ENCODE data around the gene TMEM255A.
"Not testable (repeated sequence)": the region's sequence is repeated elsewhere in the genome, so short reads cannot be mapped to it uniquely, and the experiment has no call there.

Gene TMEM255A

DNA sequence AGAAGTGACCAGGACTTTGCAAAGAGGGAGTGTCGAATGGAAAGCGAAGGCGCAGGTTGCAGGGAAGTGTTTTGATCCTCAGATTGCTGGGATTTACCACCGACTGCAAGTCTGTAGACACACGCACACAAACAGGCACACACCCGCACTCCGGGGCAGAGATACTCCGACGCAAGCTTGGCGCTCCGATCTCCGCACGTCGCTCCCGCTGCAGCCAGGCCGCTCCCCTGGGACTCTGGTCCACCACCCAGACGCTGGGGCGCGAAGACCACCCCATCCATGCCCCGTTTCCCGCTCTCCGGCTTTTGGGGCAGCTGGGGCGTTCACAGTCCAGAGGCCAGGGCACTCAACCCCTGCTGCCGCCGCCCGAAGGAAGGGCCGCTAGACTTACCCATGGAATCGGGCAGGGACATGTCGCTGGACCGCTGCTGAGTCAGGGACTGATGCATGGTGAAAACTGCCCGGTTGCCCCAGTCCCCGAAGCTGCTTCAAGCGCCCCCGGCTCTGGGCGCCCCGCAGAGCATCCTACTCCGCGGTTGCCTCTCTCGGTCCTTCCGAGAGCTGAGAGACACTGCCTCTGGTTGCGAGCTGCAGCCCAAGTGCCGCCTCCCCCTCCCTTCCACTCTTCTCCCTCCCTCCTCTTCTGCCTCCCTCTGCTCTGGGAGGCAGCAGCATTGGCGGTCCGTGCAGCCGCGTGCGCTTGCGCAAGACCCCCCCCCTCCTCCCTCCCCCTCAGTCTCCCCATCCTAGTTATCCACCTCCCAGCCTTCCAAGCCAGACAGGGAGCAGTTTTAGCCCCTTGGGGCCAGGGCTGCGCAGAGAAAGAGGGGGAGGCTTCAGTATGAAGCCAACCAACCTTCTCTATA, at the start of gene TMEM255A:
TSS of gene TMEM255A (minus strand) at position 601 of the 866 bp plus-strand sequence. CDS start at position 449, 152 bp downstream.
- peak; percentile 26 for DNase-seq (ENCODE audit: low spot score)

DNA sequence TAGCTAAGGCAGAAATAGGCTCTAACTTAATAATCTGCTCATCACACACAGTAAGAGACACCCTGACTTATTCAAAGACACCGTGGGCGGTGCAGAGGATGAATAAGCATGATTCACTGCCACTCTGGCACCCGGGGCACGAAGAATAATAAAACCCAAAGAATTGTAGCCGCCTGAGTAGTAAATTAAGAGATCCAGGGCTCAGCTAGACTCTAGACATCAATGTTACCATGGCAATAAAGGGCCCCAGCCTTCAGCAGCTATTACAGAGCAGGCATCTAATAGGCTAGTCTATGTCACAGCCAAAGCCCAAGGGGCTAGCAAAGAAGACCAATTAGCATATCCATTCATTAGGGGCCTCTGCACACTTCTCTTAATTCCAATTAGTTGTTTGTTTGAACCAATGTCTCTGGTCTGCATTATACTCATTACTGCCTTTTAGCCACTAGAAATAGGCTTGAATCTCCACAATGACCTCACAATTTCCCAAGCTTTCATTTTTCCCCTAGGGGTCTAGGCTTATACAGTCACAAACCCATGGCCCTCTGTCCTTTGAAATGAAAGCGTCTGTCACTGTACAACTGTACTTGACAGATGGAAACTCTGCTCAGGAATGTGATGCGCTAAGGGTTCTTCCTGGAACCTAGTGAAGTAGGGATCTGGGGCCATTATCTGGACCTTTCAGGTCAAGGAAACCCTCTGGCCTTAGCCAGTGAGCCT, 47.6 kb upstream of the TMEM255A start:
- DNase-seq (ENCODE audit: low spot score): peak; percentile 4

DNA sequence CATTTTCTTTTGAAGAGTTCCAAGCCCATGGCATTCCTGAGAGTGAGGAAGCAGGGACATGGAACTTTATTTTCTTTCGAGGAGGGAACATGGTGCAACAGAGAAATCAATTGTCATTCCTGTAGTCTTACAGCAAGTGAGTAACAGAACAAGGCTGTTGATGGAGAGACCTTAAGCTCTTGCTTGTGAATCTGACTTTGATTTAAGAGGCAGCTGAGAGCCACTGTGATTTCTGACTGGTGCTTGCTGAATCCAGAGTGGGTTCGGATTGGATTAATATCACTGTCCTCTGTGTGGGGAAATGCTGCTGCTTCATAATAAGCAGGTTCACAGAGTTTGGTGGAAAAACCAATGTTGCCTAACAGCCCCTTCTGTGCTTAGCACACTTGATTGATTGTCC, 45.9 kb upstream of the TMEM255A start:
- no peak for DNase-seq (ENCODE audit: low spot score)

DNA sequence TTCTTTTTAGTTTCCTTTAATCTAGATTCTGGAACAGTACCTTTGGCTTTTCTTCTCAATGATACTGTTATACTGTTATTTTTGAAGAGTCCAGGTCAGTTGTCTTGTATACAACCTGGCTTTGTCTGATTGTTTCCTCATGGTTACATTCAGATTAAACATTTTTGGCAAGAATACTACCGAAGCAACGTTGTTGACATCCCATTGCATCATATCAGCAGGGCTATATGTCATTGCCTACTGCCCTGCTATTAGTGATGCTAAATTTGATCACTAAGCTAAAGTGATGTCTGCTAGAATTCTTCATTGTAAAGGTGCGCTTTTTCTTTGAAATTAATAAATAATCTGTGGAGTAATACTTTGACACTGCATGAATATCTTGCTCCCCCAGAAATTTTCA, 44.8 kb upstream of the TMEM255A start:
- DNase-seq (ENCODE audit: low spot score): no peak

DNA sequence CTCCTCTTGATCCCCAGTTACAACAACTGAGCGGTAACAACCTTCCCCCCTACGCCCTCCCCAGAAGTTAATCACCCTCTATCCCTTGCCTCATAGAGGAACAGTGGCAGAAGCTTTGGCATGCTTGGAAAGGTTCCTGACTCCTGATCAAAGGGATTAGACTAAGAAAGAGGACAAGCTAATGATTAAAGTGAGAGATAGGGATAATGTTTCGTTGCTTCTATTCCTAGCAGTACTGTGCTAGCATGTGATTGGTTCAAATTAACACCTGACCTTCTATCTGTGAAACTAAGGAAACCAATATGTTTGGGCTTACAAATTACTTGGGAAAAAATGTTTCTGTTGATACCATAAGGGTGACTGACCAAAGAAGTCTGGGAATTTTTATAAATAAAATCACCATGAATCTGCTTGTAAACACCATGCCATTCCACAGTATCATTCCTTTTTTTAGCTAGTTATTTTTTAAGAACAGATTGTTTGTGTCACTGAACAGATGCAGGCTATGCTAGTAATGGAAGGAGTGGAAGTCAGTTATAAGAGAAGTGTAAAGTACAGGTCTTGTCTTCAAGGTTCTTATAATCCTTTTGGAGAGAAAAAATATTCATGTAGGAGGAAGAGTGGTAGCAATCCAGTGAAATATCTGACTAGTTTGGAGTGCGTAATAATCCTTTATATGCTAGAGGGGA, 39.3 kb upstream of the TMEM255A start:
- no peak for DNase-seq (ENCODE audit: low spot score)

DNA sequence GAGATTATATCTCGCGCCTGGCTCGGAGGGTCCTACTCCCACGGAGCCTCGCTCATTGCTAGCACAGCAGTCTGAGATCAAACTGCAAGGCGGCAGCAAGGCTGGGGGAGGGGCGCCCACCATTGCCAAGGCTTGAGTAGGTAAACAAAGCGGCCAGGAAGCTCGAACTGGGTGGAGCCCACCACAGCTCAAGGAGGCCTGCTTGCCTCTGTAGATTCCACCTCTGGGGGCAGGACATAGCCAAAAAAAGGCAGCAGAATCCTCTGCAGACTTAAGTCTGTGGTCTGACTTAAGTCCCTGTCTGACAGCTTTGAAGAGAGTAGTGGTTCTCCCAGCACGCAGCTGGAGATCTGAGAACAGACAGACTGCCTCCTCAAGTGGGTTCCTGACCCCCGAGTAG, 33.3 kb upstream of the TMEM255A start:
- not testable (repeated sequence) for DNase-seq (ENCODE audit: low spot score)

DNA sequence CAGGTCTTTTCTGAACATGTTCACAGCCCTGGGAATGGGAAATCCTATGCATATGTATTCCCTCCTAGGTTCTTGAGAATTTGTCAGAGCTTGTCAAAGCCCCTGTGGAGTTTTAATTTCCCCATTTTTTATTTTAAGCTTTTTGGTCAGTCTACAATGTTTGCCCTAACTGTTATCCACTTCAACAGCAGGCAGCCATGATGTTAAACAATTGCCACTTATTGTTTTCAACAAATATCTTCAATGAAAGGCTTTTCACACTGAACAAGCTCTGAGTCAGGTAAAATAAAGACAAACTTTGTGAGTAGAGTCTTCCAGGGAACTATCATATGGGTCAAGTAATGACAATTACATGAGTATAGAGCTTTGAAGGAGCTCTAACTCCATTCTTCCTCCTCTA, 25.6 kb upstream of the TMEM255A start:
- DNase-seq (ENCODE audit: low spot score): no peak

DNA sequence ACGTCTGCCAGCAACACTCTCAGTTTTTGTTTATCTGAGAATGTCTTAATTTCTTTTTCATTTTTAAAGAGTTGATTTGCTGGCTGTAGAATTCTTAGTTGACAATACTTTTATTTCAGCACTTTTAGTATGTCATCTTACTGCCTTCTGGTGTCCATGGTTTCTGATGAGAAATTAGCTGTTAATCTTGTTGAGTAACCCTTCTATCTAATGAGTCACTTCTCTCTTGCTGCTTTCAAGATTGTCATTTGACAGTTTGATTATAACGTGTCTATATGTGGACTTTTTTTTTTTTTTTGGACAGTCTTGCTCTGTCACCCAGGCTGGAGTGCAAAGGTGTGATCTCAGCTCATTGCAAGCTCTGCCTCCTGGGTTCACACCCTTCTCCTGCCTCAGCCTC, 24.0 kb upstream of the TMEM255A start:
- no peak for DNase-seq (ENCODE audit: low spot score)

DNA sequence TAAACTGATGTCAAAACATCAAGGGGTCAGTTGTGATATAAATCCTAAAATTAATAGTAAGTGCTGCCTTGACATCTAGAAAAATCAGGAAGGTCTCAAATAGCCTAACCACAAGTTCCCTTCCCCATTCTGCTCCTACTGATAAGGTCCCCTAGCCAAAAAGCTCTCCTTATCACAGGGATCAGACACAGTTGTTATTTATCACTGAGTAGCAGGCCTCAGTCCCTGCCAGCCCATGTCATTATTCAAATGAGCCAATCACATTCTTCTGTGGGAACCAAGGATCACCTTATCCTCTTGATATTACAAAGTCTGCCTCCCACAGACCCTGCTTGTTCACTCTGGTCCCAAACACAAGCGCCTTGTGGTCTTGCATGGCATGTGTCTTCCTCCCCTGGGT, 23.3 kb upstream of the TMEM255A start:
- DNase-seq (ENCODE audit: low spot score): no peak

DNA sequence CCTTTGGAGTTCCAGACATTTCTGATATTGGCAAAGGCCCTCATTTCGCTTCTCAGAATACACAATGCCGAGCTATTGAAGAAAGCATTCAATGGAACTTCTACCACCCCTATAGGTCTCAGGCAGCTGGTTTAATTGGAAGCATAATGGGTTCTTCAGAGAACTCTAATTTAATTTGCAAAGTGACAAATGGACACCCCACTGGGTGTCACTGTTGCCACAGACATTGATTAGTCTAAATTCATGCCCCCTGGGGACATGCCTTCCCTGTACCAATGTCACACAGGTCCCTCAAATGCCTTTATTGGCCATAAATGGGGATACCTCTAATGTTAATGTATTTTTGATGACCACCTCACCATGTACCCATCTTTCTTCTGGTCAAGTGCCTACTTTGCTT, 22.9 kb upstream of the TMEM255A start:
- DNase-seq (ENCODE audit: low spot score): no peak

DNA sequence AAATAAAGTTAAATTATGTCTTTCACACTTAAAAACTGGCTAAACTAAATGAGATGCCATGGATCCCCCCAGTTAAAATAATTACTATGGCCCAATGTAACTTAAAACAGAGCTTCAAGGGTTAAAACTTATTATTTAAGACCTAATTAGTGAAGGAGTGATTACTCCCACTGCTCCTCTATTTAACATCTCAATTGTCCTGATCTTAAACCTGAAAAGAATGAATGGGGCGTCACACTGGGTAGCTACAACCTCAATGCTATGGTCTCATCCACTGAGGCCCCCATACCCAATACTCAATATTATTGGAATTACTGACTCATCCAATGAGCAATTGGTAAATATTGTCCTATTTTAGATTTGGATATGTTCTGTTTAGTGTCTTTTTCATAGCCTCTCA, 21.1 kb upstream of the TMEM255A start:
- DNase-seq (ENCODE audit: low spot score): no peak

DNA sequence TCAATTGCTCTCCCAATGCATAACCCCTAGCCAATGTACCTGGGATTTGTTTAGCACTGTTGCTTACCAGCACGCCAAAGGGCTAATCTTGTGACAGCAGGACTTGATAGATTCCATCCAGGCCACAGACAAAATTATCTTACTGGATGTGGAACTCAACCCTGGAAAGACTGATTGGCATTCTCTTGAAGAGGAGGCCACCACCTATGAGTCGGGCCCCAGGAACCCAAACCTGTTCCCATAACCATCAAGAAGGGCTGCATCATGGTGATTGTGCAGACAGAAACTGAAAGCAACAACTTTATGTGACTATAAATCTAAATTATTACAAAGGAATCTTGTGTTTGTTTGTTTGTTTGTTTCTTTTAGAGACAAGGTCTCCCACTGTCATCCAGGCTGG, 19.9 kb upstream of the TMEM255A start:
- DNase-seq (ENCODE audit: low spot score): no peak

DNA sequence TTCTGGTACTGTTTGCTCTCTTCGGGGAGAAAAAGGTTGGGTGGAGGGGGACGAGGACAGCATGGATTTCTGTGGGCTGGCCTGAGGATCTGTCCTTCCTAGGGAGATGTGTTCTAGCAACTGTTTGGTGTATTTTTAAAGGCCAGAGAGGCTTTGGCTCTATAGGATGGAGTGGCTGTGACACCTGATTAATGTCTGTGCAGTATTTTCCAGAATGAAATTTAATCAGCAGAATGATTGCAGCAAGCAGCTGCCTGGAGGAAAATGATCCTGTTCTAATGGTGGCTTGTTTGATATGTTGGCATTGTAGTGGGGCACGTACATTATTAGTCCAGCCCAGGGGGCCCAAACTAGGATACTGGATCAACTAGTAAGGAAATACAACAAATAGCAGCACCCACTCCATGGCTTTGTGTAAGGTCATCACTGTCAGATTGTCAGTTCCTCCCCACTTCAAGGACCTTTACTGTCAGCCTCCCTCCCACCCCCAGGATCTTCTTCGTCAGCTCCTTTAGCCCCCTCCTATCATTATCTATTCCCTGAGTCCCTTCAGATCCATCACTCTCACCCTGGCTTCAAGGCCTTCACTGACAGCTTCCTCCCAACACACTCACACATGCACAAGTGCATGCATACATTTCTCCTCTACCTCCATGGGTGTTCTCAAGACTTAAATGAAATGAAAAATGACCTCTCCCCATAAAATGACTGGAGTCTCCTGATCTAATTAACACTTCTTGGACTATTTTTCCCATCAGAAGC, 10.4 kb upstream of the TMEM255A start:
- no peak for DNase-seq (ENCODE audit: low spot score)

DNA sequence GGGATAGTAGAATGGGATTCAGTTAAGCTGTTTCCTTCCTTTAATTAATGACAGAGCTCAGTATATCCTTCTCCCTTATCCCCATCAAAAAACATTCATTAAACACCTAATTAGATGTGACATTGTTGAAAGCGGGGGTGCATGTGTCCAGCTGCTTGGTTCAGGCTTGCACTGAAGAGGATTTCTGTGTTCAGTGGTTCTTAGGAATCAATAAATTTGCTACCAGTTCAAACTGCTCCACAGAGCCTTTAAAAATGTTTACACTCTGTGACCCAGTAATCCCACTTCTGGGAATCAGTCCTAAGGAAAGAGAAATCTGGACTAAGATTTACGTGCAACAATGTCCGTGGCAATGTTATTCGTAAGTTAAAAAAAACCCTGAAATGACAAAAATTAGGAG, 7.2 kb upstream of the TMEM255A start:
- DNase-seq (ENCODE audit: low spot score): no peak

DNA sequence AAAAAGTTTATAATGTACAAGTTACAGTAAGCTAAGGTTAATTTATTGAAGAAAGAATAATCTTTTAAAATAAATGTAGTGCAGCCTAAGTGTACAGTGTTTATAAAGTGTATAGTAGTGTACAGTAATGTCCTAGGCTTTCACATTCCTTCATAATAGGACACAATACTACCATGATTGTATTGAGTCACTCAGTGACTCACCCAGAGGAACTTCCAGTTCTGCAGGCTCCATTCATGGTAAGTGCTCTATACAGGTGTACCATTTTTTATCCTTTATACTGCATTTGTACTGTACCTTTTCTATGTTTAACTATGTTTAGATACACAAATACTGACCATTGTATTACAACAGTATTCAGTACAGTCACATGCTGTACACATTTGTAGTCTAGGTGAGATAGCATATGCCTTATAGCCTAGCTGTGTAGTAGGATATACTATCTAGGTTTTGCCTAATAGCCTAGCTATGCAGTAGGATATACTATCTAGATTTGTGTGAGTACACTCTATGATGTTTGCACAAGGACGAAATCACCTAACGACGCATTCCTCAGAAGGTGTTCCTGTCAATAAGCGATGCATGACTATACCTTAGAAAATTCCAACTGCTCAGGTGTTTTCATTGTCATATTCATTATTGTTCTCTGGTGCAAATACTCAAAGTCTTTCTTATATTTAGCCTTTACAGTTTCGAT, 5.5 kb upstream of the TMEM255A start:
- no peak for DNase-seq (ENCODE audit: low spot score)

DNA sequence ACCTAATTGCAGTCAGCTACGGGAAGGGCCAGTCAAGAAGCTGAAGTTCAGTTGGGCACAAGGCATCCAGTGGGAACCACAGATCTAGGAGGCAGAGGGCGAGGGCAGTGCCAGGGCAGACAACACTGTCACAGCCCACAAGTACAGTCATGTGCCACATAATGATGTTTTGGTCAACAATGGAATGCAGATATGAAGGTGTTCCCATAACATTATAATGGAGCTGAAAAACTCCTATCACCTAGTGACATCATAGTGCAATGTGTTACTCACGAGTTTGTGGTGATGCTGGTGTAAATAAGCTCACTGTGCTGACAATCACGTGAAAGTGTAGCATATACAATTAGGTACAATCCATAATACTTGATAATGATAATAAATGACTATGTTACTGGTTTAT, 4.5 kb upstream of the TMEM255A start:
- no peak for DNase-seq (ENCODE audit: low spot score)

DNA sequence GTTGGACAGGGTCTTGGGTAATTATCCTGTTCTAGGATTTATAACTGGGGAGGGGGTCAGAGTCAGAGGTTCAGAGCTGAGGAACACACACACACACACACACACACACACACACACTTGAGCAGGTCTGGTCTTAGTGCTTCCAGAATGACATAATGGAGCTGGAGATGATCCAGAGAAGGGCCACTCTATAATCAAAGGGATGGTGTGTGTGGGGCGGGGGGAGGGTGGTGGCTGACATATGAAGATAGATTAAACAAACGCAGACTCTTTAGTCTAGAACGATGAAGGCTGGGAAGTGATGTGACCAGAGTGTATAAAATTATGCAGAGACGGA, 434 bp upstream of the TMEM255A start:
- no peak for DNase-seq (ENCODE audit: low spot score)

DNA sequence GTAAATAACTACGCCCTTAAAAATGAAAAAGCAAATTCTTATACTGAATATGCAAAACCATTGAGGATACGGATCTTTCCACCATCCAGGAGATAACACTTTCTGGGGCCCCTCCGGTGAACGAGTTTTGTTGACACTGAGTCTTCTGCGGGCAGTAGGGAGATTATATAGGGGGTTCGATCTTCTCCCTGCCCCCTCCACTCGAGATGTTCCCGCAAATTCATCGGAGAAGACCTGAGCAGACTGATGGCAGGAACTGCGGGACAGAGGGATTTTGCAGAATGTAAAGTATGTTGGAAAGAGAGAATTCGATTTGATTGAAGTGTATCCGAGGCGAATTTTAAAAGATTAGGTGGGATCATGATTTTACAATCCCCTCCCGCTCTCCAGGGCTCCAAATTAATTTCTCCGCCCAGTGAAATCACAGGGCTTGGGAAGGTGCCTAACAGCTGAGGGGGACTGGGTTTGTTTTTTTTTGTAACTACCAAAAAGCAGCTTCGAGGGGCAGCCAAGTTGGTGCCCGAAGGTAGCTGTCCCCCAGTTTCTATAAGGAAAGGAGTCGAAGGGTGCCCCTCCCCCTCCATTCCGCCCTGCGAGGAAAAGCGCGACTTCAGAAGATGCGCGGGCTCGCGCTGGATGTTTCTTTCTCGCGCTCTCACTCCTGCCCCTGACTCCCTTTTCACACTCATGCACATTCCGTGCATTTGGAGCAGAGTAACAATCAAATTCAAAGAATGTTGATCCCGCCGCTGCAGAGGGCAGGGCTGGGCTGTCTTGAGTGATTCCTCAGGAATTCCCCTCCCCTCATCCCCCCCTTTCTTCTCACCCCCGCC, 1.2 kb downstream of the TMEM255A start:
- DNase-seq (ENCODE audit: low spot score): no peak

DNA sequence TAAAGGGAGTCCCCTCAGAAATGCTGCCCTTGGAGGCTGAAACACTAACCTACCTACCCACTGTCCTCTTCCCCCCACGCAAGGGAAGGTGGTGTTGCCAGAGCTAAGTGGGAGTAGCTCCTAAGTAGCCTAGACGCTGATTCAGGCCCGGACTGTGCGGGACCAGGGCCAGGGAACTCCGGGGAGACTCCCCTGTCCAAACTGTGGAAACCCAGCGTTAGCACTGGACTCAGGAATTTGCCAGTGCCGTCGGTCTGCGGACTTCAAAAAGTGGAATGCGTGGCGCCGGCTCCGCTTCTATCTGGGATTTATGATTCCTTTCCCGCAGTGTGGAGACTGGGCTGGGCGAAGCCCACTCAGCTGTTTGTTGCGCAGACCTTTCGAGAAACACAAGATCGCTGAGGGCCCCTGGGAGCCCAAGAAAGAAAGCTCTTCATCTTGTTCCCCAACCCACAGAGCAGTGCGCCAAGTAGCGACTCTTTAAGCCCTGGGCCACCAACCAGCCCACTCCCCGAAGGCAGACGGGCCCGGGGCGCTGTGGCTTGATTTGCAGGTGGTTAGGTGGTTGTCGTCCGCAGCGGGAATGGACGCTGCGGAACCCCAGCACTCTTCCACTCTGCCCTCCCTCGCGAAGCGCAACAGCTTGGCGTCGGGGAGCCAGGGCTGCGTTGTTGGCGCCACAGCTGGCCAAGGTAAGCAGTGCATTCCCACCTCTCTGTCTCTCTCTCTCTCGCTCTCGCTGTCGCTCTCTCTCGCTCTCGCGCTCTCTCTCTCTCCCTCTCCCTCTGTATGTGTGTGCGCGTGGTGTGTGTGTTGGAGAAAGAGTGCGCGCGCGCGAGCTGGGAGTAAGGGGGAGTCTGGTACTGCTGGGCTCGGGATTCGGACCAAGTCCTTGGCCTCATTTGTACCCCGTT, 2.0 kb downstream of the TMEM255A start:
- DNase-seq (ENCODE audit: low spot score): peak; percentile 42

DNA sequence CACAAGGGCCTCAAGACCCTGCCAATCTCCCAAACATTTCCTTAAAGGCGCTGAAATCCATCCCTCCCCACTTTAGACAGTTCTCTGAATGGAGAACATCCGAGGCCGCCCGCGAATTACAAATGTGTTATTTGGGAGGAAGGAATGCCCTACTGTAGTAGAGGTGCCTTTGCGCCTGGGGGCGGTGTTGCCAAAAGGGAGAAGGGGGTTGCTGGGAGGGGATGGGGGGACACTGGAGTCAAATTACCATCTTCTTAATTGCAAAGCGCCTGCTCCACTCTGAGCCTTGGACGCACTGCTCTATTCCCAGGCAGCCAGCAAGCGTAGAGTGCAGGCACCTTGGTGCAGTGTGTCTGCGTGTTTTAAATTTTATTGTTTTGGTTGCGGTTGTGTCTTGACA, 2.7 kb downstream of the TMEM255A start:
- no peak for DNase-seq (ENCODE audit: low spot score)
